Panc1 (cell line): ENCODE measurements around the gene CYSTM1.

Experiments used
- CTCF ChIP-seq: fragments of 450-650 bp; IDR thresholded peaks from 2 replicates; pipeline ENCODE4 v1.5.1; 2017; ENCODE audit warnings: mild to moderate bottlenecking
- POLR2AphosphoS5 ChIP-seq: IDR thresholded peaks from 2 replicates; pipeline ENCODE4 v1.6.1; 2012; ENCODE audit warnings: mild to moderate bottlenecking, low read depth, low read length, moderate library complexity
- SIN3A ChIP-seq: IDR thresholded peaks from 2 replicates; pipeline ENCODE4 v1.6.1; 2012; ENCODE audit warnings: low read depth, mild to moderate bottlenecking, low read length, moderate library complexity, borderline replicate concordance; ENCODE audit not compliant: insufficient read depth

GRCh38 chr5:140252470-140253126, 77.6 kb downstream of the CYSTM1 start:
- TF ChIP-seq CTCF: no peak
- TF ChIP-seq SIN3A: no peak
- TF ChIP-seq POLR2AphosphoS5: no peak
